NOMO-1 treated with DMSO at 0.1 percent for 48 hours (cell line): ENCODE results near the gene IPCEF1.
A peak's percentile ranks its signal among the peaks of the same experiment; 100 is the strongest.

Experiments
- DNase-seq: peaks from one replicate; lab custom pipeline; 2025; ENCODE audit not compliant: unreplicated experiment; lab: John Stamatoyannopoulos, UW

IPCEF1 gene

GRCh38 chr6:154297721-154298120 lies 58.9 kb downstream of the IPCEF1 start:
- DNase-seq = no peak

- no peak for DNase-seq
Observed at GRCh38 chr6:154297210-154297609, 59.4 kb downstream of the IPCEF1 start.

GRCh38 chr6:154295733-154296132 lies 60.9 kb downstream of the IPCEF1 start:
- DNase-seq = no peak

- no peak for DNase-seq
Observed at GRCh38 chr6:154292855-154293519, 63.6 kb downstream of the IPCEF1 start.

GRCh38 chr6:154292066-154292465 lies 64.5 kb downstream of the IPCEF1 start:
- no peak for DNase-seq

GRCh38 chr6:154289818-154290508 lies 66.6 kb downstream of the IPCEF1 start:
- DNase-seq = no peak

GRCh38 chr6:154285826-154286225 lies 70.8 kb downstream of the IPCEF1 start:
- DNase-seq = no peak

GRCh38 chr6:154284313-154284853 lies 72.2 kb downstream of the IPCEF1 start:
- DNase-seq = no peak

- no peak for DNase-seq
Observed at GRCh38 chr6:154280521-154280920, 76.1 kb downstream of the IPCEF1 start.

GRCh38 chr6:154277629-154278017 lies 79.0 kb downstream of the IPCEF1 start:
- DNase-seq = no peak

- DNase-seq = peak; percentile 65
Observed at GRCh38 chr6:154276810-154277628, 79.6 kb downstream of the IPCEF1 start.

- DNase-seq = no peak
Observed at GRCh38 chr6:154274168-154274567, 82.4 kb downstream of the IPCEF1 start.

GRCh38 chr6:154268486-154268885 lies 88.1 kb downstream of the IPCEF1 start:
- no peak for DNase-seq

GRCh38 chr6:154267508-154268106 lies 89.0 kb downstream of the IPCEF1 start:
- DNase-seq = no peak

GRCh38 chr6:154266560-154267099 lies 90.0 kb downstream of the IPCEF1 start:
- DNase-seq = no peak

- peak; percentile 66 for DNase-seq
Observed at GRCh38 chr6:154261688-154262397, 94.8 kb downstream of the IPCEF1 start.

GRCh38 chr6:154258064-154258757 lies 98.4 kb downstream of the IPCEF1 start:
- peak; percentile 90 for DNase-seq

GRCh38 chr6:154257067-154257466 lies 99.5 kb downstream of the IPCEF1 start:
- DNase-seq = peak; percentile 95

GRCh38 chr6:154252678-154253077 lies 103.9 kb downstream of the IPCEF1 start:
- DNase-seq = peak; percentile 42

- DNase-seq = no peak
Observed at GRCh38 chr6:154251116-154251515, 105.5 kb downstream of the IPCEF1 start.
